Body of pancreas (tissue), 4 donors: ENCODE measurements around the gene LHX5.

Source experiments
- CTCF ChIP-seq, 7 experiments: fragments of 450-650 bp in 4 of 7; fragments of 200-600 bp in 3 of 7; sonication (generic) in 3 of 7; IDR thresholded peaks; one replicate each; pipeline ENCODE4 v1.5.1; 2016 to 2019; ENCODE audit warnings: antibody characterized with exemption in 7 of 7
- POLR2A ChIP-seq, 3 donors: fragments of 450-650 bp; IDR thresholded peaks; one replicate each; pipeline ENCODE4 v1.6.1; 2016; ENCODE audit warnings: antibody characterized with exemption in 3 of 3, mild to moderate bottlenecking in 2 of 3

GRCh38 chr12:113428482-113428881 lies 43.2 kb downstream of the LHX5 start:
- TF ChIP-seq CTCF (IDR thresholded peaks at IDR 0.05), result no peak
- TF ChIP-seq POLR2A (IDR thresholded peaks at IDR 0.05), result no peak
